Measurements from ENCODE around the gene CEP126. TPM values are rescaled to one million over a fixed set of nuclear protein-coding genes. Genes with fewer than 3 reads are reported as not detected.

Gene CEP126
- total RNA-seq, 1 donor from 2014 or later, result 5.8 TPM

DNA sequence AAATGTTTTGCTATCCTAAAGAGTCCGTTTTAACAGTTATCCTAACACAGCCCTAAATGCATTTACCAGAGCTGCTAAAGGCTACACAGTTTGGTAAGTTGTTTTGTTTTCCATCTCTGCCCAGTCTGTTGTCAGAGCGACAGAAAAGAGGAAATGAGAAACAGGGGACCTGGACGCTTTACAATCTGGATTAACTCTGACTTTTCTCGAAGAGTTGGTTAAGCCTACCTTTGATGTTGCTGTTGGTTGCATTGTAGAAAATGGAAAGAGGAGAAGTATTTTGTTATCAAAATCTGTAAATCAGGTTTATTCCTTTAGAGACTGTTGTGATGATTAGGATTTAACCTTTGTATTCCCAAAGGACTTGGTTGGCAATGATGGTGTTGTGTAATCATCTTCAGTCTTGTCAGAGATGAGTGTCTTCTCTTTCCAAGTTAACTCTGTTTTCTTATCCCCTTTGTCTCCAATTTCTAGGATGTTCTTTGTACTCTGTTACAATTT lies 1.0 kb downstream of the CEP126 start:
- H3K9me3 Mint-ChIP-seq, result no peaks in the 10 kb centered on the region
- H3K4me3 Mint-ChIP-seq, result peak overlapping the region; percentile 95
- TF ChIP-seq, protein P1, sequence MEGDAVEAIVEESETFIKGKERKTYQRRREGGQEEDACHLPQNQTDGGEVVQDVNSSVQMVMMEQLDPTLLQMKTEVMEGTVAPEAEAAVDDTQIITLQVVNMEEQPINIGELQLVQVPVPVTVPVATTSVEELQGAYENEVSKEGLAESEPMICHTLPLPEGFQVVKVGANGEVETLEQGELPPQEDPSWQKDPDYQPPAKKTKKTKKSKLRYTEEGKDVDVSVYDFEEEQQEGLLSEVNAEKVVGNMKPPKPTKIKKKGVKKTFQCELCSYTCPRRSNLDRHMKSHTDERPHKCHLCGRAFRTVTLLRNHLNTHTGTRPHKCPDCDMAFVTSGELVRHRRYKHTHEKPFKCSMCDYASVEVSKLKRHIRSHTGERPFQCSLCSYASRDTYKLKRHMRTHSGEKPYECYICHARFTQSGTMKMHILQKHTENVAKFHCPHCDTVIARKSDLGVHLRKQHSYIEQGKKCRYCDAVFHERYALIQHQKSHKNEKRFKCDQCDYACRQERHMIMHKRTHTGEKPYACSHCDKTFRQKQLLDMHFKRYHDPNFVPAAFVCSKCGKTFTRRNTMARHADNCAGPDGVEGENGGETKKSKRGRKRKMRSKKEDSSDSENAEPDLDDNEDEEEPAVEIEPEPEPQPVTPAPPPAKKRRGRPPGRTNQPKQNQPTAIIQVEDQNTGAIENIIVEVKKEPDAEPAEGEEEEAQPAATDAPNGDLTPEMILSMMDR (conservative IDR thresholded peaks at IDR 0.05), result no peak
- H3K27ac Mint-ChIP-seq, result peak overlapping the region; percentile 63
- peaks cover 15% of the 10 kb centered on the region for H3K4me1 Mint-ChIP-seq (ENCODE audit: unreplicated experiment)
- H3K27me3 Mint-ChIP-seq, result no peaks in the 10 kb centered on the region
- no peaks in the 10 kb centered on the region for H3K36me3 Mint-ChIP-seq
- no peak for DNase-seq (ENCODE audit: extremely low spot score, unreplicated experiment)

- no peaks in the 10 kb centered on the region for H3K36me3 Mint-ChIP-seq
- peaks cover 15% of the 10 kb centered on the region for H3K4me1 Mint-ChIP-seq (ENCODE audit: unreplicated experiment)
- TF ChIP-seq, protein P1 (conservative IDR thresholded peaks at IDR 0.05), result no peak
- H3K27me3 Mint-ChIP-seq, result no peaks in the 10 kb centered on the region
- H3K4me3 Mint-ChIP-seq, result peak within 1 kb of the TSS; percentile 95
- no peaks in the 10 kb centered on the region for H3K9me3 Mint-ChIP-seq
- no peak for DNase-seq (ENCODE audit: extremely low spot score, unreplicated experiment)
- peak within 1 kb of the TSS; percentile 63 for H3K27ac Mint-ChIP-seq
These were observed 1.6 kb downstream of the CEP126 start, which contains the start of gene ANGPTL5 for GRCh38 chr11:101916422-101916821. Gene ANGPTL5 (minus strand): TSS chr11:101916522. CDS start chr11:101907909, 8,613 bp downstream.

- Mint-ChIP-seq H3K4me1 (ENCODE audit: unreplicated experiment) (peaks cover 15% of the 10 kb centered on the region), H3K27ac (no peak overlapping the region), H3K4me3 (no peak overlapping the region), H3K27me3 (no peaks in the 10 kb centered on the region), H3K9me3 (no peaks in the 10 kb centered on the region), H3K36me3 (no peaks in the 10 kb centered on the region)
- DNase-seq (ENCODE audit: extremely low spot score, unreplicated experiment), result no peak
- TF ChIP-seq, protein P1 (conservative IDR thresholded peaks at IDR 0.05), result no peak
These were observed 2.4 kb downstream of the CEP126 start for GRCh38 chr11:101917226-101917625.

- no peak for DNase-seq (ENCODE audit: extremely low spot score, unreplicated experiment)
- Mint-ChIP-seq H3K4me3 (no peak overlapping the region), H3K36me3 (no peaks in the 10 kb centered on the region), H3K27me3 (no peaks in the 10 kb centered on the region), H3K27ac (no peak overlapping the region), H3K9me3 (no peaks in the 10 kb centered on the region), H3K4me1 (ENCODE audit: unreplicated experiment) (peaks cover 3% of the 10 kb centered on the region)
- TF ChIP-seq, protein P1 (conservative IDR thresholded peaks at IDR 0.05), result no peak
These were observed 6.2 kb downstream of the CEP126 start for GRCh38 chr11:101920992-101921391.

GRCh38 chr11:101923554-101923953 lies 8.7 kb downstream of the CEP126 start:
- Mint-ChIP-seq H3K27ac (no peak overlapping the region), H3K36me3 (no peaks in the 10 kb centered on the region), H3K27me3 (no peaks in the 10 kb centered on the region), H3K4me3 (no peak overlapping the region), H3K9me3 (no peaks in the 10 kb centered on the region), H3K4me1 (ENCODE audit: unreplicated experiment) (no peaks in the 10 kb centered on the region)
- TF ChIP-seq, protein P1 (conservative IDR thresholded peaks at IDR 0.05), result no peak
- DNase-seq (ENCODE audit: extremely low spot score, unreplicated experiment), result no peak
